HFF-Myc (cell line): ENCODE results near the gene KCNQ5.

Source experiments
- DNase-seq: peaks from one replicate; pipeline ENCODE4 v3.0.0-alpha.2; 2011; ENCODE audit warnings: low read depth; ENCODE audit errors: extremely low read depth
- H3K4me3 ChIP-seq: replicated peaks from 2 replicates; pipeline ENCODE4 v1.5.1; 2011; ENCODE audit warnings: low read depth, mild to moderate bottlenecking, control low read depth, low read length
- CTCF ChIP-seq: IDR thresholded peaks from 2 replicates; pipeline ENCODE4 v1.5.1; 2012; ENCODE audit warnings: mild to moderate bottlenecking, low read depth, low read length, control low read depth; ENCODE audit errors: missing control alignments

The KCNQ5 gene

GRCh38 chr6:72936766-72937559 is 315.1 kb downstream of the KCNQ5 start:
- no peak overlapping the region for H3K4me3 ChIP-seq
- TF ChIP-seq CTCF: no peak
- DNase-seq: no peak

GRCh38 chr6:72938104-72938503 is 316.2 kb downstream of the KCNQ5 start:
- DNase-seq: no peak
- no peak for TF ChIP-seq CTCF
- H3K4me3 ChIP-seq: no peak overlapping the region

- no peak overlapping the region for H3K4me3 ChIP-seq
- TF ChIP-seq CTCF: no peak
- DNase-seq: no peak
Observed at GRCh38 chr6:72939004-72939403, 317.1 kb downstream of the KCNQ5 start.

- DNase-seq: no peak
Observed at GRCh38 chr6:72940265-72940664, 318.4 kb downstream of the KCNQ5 start.

GRCh38 chr6:72941263-72941662 is 319.4 kb downstream of the KCNQ5 start:
- no peak overlapping the region for H3K4me3 ChIP-seq
- no peak for TF ChIP-seq CTCF
- no peak for DNase-seq

More at GRCh38 chr6:72940265-72940664, 318.4 kb downstream of the KCNQ5 start:
- H3K4me3 ChIP-seq: no peak overlapping the region
- TF ChIP-seq CTCF: no peak

GRCh38 chr6:72941751-72942150 is 319.9 kb downstream of the KCNQ5 start:
- TF ChIP-seq CTCF: no peak
- DNase-seq: no peak
- H3K4me3 ChIP-seq: no peak overlapping the region
